ENCODE measurements around the gene CEP135.
"Not testable (repeated sequence)": the region's sequence is repeated elsewhere in the genome, so short reads cannot be mapped to it uniquely, and the experiment has no call there.

CEP135 gene

GRCh38 chr4:55951191-55951922 lies 2.6 kb downstream of the CEP135 start:
- DNase-seq (ENCODE audit: low read depth in 2 of 2), result no peak
- no peak overlapping the region for H3K4me3 ChIP-seq (replicated peaks in 1 of 2; ENCODE audit: low read depth in 2 of 2, low read length in 2 of 2)
- no peak for TF ChIP-seq CTCF (IDR thresholded peaks at IDR 0.05; ENCODE audit: low read depth, low read length)

GRCh38 chr4:55955710-55956109 lies 7.0 kb downstream of the CEP135 start:
- TF ChIP-seq CTCF (IDR thresholded peaks at IDR 0.05; ENCODE audit: low read depth, low read length), result no peak
- no peak overlapping the region for H3K4me3 ChIP-seq (replicated peaks in 1 of 2; ENCODE audit: low read depth in 2 of 2, low read length in 2 of 2)
- DNase-seq (ENCODE audit: low read depth in 2 of 2), result no peak

- no peak overlapping the region for H3K4me3 ChIP-seq (replicated peaks in 1 of 2; ENCODE audit: low read depth in 2 of 2, low read length in 2 of 2)
- no peak for TF ChIP-seq CTCF (IDR thresholded peaks at IDR 0.05; ENCODE audit: low read depth, low read length)
Observed at GRCh38 chr4:55959655-55960054, 10.9 kb downstream of the CEP135 start.

GRCh38 chr4:55964046-55964445 lies 15.3 kb downstream of the CEP135 start:
- DNase-seq (ENCODE audit: low read depth in 2 of 2), result no peak
- no peak for TF ChIP-seq CTCF (IDR thresholded peaks at IDR 0.05; ENCODE audit: low read depth, low read length)
- H3K4me3 ChIP-seq (replicated peaks in 1 of 2; ENCODE audit: low read depth in 2 of 2, low read length in 2 of 2), result no peak overlapping the region

More at GRCh38 chr4:55959655-55960054, 10.9 kb downstream of the CEP135 start:
- DNase-seq (ENCODE audit: low read depth in 2 of 2), result no peak

GRCh38 chr4:55965585-55965984 lies 16.8 kb downstream of the CEP135 start:
- no peak overlapping the region for H3K4me3 ChIP-seq (replicated peaks in 1 of 2; ENCODE audit: low read depth in 2 of 2, low read length in 2 of 2)
- TF ChIP-seq CTCF (IDR thresholded peaks at IDR 0.05; ENCODE audit: low read depth, low read length), result no peak
- no peak for DNase-seq (ENCODE audit: low read depth in 2 of 2)

GRCh38 chr4:55966324-55966723 lies 17.6 kb downstream of the CEP135 start:
- DNase-seq (ENCODE audit: low read depth in 2 of 2); H3K4me3 ChIP-seq (replicated peaks in 1 of 2; ENCODE audit: low read depth in 2 of 2, low read length in 2 of 2): not testable (repeated sequence)

GRCh38 chr4:55967376-55967775 lies 18.6 kb downstream of the CEP135 start:
- no peak overlapping the region for H3K4me3 ChIP-seq (replicated peaks in 1 of 2; ENCODE audit: low read depth in 2 of 2, low read length in 2 of 2)
- TF ChIP-seq CTCF (IDR thresholded peaks at IDR 0.05; ENCODE audit: low read depth, low read length), result no peak
- DNase-seq (ENCODE audit: low read depth in 2 of 2), result no peak

Measured in cardiac fibroblast (primary cell).